GM18519 (cell line): Measurements from ENCODE around the gene SH3BP2.
A peak's percentile ranks its signal among the peaks of the same experiment; 100 is the strongest.

ENCODE experiments used
- ATAC-seq: cut with Tn5 transposase; IDR thresholded peaks from one replicate; pipeline ENCODE4 v1.9.1; 2021; ENCODE audit warnings: mild to moderate bottlenecking, moderate library complexity; ENCODE audit not compliant: unreplicated experiment, low FRiP score

SH3BP2 gene

GRCh38 chr4:2830632-2831610 lies 38.0 kb downstream of the SH3BP2 start:
- no peak for ATAC-seq

DNA sequence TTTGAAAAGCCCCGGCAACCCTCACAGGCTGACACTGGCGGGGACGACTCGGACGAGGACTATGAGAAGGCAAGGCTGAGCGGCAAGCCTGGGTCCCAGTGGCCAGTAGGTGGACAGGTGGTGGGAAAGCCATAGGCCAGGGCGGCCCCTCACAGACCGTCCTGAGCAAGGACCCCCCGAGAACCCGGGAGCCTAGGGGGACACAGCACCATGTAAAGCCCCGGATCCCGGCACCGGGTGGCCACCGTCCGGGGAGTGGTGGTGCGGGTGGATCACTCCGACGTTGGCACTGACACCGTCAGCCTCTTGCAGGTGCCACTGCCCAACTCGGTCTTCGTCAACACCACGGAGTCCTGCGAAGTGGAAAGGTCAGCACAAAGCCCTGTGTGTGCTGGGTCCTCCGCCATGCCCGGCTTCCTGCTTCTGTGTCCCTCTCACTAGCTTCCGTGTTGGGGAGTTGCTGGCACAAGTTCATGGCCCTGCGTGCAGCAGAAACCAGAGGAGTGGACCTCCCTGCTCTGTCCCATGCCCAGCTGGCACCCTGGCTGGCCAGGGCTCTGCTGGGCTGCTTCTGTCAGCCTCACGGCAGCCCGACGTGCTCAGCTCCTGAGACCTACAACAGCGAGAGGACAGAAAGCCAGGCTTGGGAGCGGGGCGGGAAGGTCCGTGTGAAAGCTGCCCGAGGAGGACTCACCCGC lies 38.9 kb downstream of the SH3BP2 start:
- ATAC-seq, result no peak

DNA sequence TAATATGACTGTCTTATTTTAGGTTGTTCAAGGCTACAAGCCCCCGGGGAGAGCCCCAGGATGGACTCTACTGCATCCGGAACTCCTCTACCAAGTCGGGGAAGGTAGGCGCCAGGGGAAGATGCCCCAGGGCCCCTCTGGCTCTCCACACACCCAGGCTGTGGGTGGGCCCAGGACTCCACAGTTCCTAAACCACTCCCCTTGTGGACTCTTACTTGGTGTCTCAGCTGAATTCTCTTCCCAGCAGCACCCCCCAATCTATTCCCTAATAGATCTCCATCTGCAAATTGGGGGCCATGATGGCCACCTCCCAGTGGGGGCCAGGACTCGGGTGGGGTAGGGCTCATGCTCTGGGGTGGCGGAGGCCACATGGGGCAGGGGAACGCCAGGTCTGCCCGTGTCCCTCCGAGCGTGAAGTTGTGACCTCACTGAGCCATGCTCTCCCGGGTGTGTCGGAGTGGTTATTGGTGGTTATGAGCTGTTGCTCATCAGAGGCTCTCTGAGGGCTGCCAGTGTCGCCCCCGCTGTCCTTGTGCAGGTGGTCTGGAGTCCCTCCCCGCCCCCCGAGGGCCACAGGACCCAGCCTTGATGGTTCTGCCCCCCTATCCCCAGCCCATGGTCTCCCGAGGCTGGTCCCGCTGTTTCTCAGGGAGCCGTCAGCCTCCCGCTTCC lies 39.6 kb downstream of the SH3BP2 start:
- peak; percentile 67 for ATAC-seq

- no peak for ATAC-seq
Measured at GRCh38 chr4:2832981-2833670, 40.2 kb downstream of the SH3BP2 start.

- no peak for ATAC-seq
Measured at GRCh38 chr4:2833671-2834000, 40.8 kb downstream of the SH3BP2 start.

DNA sequence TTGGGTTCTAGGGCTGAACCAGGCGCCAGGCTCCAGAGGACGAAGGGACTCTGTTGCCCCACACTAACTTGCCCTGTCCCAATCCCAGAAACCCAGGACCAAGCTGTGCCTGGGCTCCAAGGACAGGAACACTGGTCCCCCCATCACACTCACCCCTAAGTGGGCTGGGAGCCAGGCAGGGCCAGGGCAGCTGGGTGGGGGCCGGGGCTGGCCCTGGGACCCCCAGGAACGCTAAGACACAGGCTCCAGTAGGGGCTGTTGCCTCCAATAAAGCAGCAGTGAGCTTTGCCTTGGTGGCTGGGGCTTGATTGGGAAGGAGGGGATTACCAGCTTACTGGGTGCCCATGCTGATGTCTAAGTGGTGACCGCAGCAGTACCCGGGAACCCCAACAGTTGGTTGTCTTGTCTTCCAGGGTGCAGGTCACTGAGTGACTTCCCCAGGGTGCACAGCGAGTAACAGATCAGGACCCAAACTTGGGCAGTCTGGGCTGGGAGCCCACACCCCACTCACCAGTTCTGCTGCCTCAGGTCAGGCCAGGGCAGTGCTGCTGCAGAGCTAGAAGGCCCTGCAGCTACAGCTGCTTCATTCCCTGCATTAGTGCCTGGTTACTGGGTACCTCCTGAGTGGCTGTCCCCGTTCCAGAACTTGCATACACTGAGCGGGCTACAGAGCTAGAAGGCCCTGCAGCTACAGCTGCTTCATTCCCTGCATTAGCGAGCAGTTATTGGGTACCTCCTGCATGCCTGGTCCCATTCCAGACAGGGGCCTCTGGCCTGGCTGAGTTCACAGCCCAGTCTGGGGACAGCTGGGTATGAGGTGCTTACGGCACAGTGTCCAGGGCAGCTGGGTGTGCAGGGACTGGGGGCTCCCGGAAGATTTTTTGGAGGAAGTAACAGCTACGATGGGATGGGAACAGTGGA lies 41.4 kb downstream of the SH3BP2 start:
- no peak for ATAC-seq

DNA sequence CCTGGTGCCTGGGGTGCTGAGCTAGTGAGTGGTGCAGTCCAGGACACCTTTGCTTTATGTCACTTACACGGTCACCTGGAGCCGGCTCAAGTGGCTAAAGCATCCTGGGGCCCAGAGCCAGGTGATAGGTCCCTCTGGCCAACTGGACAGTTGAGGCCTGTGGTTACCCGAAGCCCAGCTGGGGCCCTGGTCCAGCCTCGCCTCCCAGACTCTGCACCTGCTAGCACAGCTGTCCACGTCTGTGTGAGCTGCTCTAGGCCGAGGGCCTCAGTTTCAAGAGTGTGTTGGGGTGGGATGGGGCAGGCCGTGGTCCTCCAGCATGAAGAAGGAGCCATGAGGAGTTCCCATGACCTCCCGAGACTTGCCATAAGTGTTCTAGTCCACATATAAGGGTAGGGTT lies 43.1 kb downstream of the SH3BP2 start:
- no peak for ATAC-seq

DNA sequence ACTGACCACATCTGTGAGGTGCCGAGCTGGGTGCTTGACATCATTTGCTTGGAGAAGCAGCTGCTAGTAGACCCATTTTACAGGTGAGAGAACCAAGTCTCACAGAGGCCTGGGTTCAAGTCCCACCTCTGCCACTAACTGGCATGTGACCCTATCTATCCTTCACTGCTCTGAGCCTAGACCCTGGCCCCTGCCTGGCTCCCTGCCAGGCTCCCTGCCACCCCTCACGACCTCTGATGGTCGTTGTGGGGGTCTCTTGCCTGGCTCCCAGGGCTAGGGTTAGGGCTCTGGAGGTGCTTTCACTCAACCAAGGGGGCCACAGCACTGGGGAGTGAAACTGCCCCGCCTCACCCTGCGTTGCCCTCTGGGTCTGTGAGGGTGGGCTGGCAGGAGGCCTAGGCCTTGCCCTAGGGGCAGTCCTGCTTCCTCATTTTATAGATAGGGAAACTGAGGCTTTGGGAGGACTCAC lies 43.5 kb downstream of the SH3BP2 start:
- no peak for ATAC-seq

GRCh38 chr4:2837110-2837903 lies 44.4 kb downstream of the SH3BP2 start:
- no peak for ATAC-seq

GRCh38 chr4:2837904-2838496 lies 45.1 kb downstream of the SH3BP2 start:
- ATAC-seq, result no peak

DNA sequence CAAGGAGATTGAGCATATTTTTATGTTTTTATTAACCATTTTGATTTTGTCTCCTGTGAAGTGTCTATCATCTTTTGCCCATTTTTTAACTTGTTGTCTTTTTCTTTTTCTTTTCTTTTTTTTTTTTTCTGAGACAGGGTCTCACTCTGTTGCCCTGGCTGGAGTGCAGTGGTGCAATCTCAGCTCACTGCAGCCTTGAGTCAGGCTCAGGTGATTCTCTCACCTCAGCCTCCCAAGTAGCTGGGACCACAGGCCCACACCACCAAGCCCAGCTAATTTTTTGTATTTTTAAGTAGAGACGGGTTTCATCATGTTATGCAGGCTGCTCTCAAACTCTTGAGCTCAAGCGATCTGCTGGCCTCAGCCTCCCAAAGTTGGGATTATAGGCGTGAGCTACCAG lies 46.2 kb downstream of the SH3BP2 start:
- no peak for ATAC-seq

- no peak for ATAC-seq
Measured at GRCh38 chr4:2842687-2843262, 49.9 kb downstream of the SH3BP2 start.

DNA sequence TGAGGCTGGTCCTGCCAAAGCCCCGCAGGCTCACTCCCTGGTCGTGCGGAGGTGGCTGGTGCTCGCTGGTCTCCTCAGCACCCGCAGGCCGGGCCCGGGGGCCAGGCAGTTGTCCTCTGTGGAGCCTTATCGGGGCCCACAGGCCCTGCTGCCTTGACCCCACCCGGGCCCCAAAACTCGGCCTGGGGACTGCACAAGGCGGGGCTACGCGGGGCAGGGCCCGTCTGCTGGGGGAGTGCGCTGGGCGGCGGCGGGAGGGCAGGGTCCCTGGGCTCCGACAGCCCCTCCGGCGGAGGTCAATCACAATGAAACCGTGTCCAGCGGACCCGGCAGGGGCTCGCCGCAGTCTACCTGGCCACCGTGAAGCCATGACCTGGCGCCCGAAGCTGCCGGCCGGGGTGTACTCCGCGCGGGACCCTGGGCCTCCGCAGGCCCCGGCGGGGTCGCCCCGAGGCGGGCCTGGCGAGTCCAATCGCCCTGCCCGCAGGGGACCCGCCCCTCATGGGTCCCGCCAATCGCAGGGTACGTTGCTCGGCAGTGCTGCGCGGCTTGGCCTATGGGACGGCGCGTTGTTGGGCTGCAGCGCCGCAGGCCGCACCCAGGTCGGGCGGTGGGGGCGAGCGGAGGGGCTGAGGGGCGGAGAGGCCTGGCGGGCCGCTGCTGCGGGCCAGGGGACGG lies 50.5 kb downstream of the SH3BP2 start, which contains the start of gene ADD1:
Gene ADD1, plus strand, starts transcription at position 582 of the 678 bp plus-strand sequence. CDS start 32,072 bp downstream, outside the sequence.
- peak; percentile 69 for ATAC-seq

DNA sequence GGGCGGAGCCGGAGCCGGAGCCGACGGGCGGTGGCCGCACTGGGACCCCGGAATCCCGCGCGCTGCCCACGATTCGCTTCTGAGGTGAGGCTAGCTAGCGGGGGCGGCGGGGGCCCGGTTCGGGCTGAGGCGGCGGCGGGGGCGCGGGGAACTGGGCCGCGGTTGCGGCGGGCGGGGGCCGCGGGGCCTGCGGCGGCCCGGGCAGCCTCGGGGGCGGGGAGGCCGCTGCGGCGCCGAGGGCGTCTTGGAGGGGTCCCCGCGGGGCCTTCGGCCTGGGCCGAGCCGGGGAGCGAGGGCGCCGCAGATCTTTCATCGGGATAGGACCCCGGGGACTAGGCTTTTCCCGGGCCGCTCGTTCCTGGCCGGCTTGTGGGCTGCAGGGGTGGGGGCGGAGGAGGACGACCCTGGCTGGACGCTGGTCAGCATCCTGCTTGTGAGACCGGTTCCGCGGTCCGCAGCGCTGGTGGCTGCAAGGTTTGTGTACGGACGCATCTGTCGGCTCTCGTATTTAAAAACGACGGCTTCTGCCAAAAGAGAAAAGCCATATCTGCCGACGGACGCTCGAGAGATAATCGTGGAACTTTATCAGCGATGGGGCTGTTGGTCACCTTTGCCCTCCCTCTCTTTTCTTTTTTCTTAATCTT lies 51.2 kb downstream of the SH3BP2 start:
- ATAC-seq, result no peak

GRCh38 chr4:2846172-2846571 lies 53.3 kb downstream of the SH3BP2 start:
- no peak for ATAC-seq

DNA sequence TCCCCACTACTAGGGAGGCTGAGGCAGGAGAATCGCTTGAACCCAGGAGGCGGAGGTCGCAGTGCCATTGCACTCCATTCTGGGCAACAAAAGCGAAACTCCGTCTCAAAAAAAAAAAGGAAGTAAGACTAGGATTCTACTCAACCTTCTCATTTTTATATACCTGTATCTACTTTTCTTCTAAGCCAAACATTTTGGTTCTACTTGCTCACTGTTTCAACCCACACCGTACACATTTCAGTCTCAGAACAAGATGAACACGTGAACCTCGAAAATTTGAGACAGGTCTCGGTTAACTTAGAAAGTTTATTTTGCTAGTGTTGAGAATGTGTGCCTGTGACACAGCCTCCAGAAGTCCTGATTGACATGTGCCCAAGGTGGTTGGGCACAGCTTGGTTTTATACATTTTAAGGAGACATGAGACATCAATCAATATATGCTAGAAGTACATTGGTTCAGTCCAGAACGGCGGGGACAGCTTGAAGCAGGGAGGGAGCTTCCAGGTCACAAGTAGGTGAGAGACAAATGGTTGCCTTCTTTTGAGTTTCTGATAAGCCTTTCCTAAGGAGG lies 54.5 kb downstream of the SH3BP2 start:
- ATAC-seq, result no peak
